ENCODE results near the gene CPVL. TPM values are rescaled to one million over a fixed set of nuclear protein-coding genes. Genes with fewer than 3 reads are reported as not detected.
"Not testable (repeated sequence)": the region's sequence is repeated elsewhere in the genome, so short reads cannot be mapped to it uniquely, and the experiment has no call there.

CPVL gene
- total RNA-seq, 1 experiment from 2014 or later = 62.7 TPM

GRCh38 chr7:29095631-29096445 lies 50.5 kb downstream of the CPVL start:
- Mint-ChIP-seq H3K27ac (ENCODE audit: unreplicated experiment) (no peak overlapping the region), H3K4me1 (ENCODE audit: low read depth, unreplicated experiment) (no peaks in the 10 kb centered on the region), H3K27me3 (ENCODE audit: unreplicated experiment) (no peaks in the 10 kb centered on the region), H3K4me3 (ENCODE audit: low read depth, unreplicated experiment) (no peak overlapping the region), H3K36me3 (ENCODE audit: insufficient read depth, unreplicated experiment) (no peaks in the 10 kb centered on the region), H3K9me3 (ENCODE audit: low read depth, unreplicated experiment) (no peaks in the 10 kb centered on the region)
- DNase-seq = no peak
- no peak for TF ChIP-seq CTCF (IDR thresholded peaks at IDR 0.05; ENCODE audit: unreplicated experiment)
- CTCF ChIA-PET = interaction anchor here (0.6 to 1.1 kb wide), 6 partner anchors 11 to 342 kb away, joined by 3 to 6 read pairs (median 3); no protein-coding TSS in a partner anchor
- no TSS peak for BruUV-seq (replicated peaks)
- intact Hi-C loops (cut with micrococcal nuclease; ENCODE audit: unreplicated experiment) = no loop called here

- intact Hi-C loops (cut with micrococcal nuclease; ENCODE audit: unreplicated experiment); H3K4me3 Mint-ChIP-seq (ENCODE audit: low read depth, unreplicated experiment); DNase-seq; H3K9me3 Mint-ChIP-seq (ENCODE audit: low read depth, unreplicated experiment); H3K27ac Mint-ChIP-seq (ENCODE audit: unreplicated experiment); BruUV-seq (replicated peaks); H3K36me3 Mint-ChIP-seq (ENCODE audit: insufficient read depth, unreplicated experiment); H3K4me1 Mint-ChIP-seq (ENCODE audit: low read depth, unreplicated experiment); H3K27me3 Mint-ChIP-seq (ENCODE audit: unreplicated experiment): not testable (repeated sequence)
- CTCF ChIA-PET = interaction anchor here (0.5 to 0.7 kb wide), 4 partner anchors 135 to 500 kb away, joined by 3 to 5 read pairs (median 4); partner anchors contain the start of gene TRIL
These were observed 53.2 kb downstream of the CPVL start for GRCh38 chr7:29093091-29093490.

DNA sequence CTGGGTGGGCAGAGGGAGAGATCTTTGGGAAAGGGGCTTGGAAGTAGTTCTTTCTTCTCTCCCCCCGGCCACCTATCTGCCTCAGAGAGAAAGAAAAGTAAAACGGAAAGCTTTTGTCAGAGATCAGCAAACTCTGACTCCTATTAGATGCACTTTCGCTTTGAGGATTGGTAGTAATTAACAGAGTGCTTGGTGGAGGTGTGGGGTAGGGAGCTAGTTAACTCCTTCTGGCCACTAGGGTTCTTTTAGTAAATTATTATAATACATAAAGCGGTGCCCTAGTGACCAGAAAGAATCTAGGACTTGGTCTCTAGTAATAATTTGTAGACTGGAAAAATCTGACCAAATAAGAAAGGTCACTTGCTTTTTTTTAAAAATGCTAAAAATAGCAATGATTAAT lies 54.6 kb downstream of the CPVL start:
- Mint-ChIP-seq H3K9me3 (ENCODE audit: low read depth, unreplicated experiment) (no peaks in the 10 kb centered on the region), H3K27me3 (ENCODE audit: unreplicated experiment) (no peaks in the 10 kb centered on the region), H3K36me3 (ENCODE audit: insufficient read depth, unreplicated experiment) (no peaks in the 10 kb centered on the region), H3K4me3 (ENCODE audit: low read depth, unreplicated experiment) (no peak overlapping the region), H3K27ac (ENCODE audit: unreplicated experiment) (no peak overlapping the region), H3K4me1 (ENCODE audit: low read depth, unreplicated experiment) (no peaks in the 10 kb centered on the region)
- CTCF ChIA-PET = interaction anchor here (0.8 to 1.1 kb wide), 3 partner anchors 135 to 170 kb away, joined by 3 read pairs; no protein-coding TSS in a partner anchor
- no peak for DNase-seq
- BruUV-seq (replicated peaks) = no TSS peak
- no peak for TF ChIP-seq CTCF (IDR thresholded peaks at IDR 0.05; ENCODE audit: unreplicated experiment)
- intact Hi-C loops (cut with micrococcal nuclease; ENCODE audit: unreplicated experiment) = no loop called here

GRCh38 chr7:29090836-29091601 lies 55.3 kb downstream of the CPVL start:
- no peak for TF ChIP-seq CTCF (IDR thresholded peaks at IDR 0.05; ENCODE audit: unreplicated experiment)
- H3K4me3 Mint-ChIP-seq (ENCODE audit: low read depth, unreplicated experiment) = no peak overlapping the region
- intact Hi-C loops (cut with micrococcal nuclease; ENCODE audit: unreplicated experiment) = no loop called here
- no peaks in the 10 kb centered on the region for H3K27me3 Mint-ChIP-seq (ENCODE audit: unreplicated experiment)
- H3K27ac Mint-ChIP-seq (ENCODE audit: unreplicated experiment) = no peak overlapping the region
- no peaks in the 10 kb centered on the region for H3K36me3 Mint-ChIP-seq (ENCODE audit: insufficient read depth, unreplicated experiment)
- no TSS peak for BruUV-seq (replicated peaks)
- CTCF ChIA-PET = interaction anchor here (0.6 to 1.6 kb wide), 10 partner anchors 9 to 339 kb away, joined by 3 to 7 read pairs (median 4); no protein-coding TSS in a partner anchor
- no peaks in the 10 kb centered on the region for H3K4me1 Mint-ChIP-seq (ENCODE audit: low read depth, unreplicated experiment)
- no peaks in the 10 kb centered on the region for H3K9me3 Mint-ChIP-seq (ENCODE audit: low read depth, unreplicated experiment)
- no peak for DNase-seq

Measured in Calu3 (cell line).